BJ (cell line): ENCODE results near the gene CCNL2. TPM values are rescaled to one million over a fixed set of nuclear protein-coding genes. Genes with fewer than 3 reads are reported as not detected.
A peak's percentile ranks its signal among the peaks of the same experiment; 100 is the strongest.

Experiments used
- CTCF ChIA-PET: fragments of 350-600 bp; formaldehyde crosslinking; extraction: SDS; loops from one replicate; lab custom pipeline; 2021; ENCODE audit warnings: antibody characterized with exemption, inconsistent platforms; lab: Yijun Ruan, JAX
- POLR2A ChIA-PET: fragments of 300-600 bp; sonication (Branson Sonifier 250); formaldehyde crosslinking; extraction: SDS; loops from one replicate; lab custom pipeline; 2021; ENCODE audit warnings: antibody characterized with exemption; lab: Charles Lee
- DNase-seq: peaks from one replicate; pipeline ENCODE4 v3.0.0-alpha.2; 2011; ENCODE audit warnings: low read depth
- H3K27me3 ChIP-seq: 2 replicates; pipeline ENCODE4 v1.6.0; 2011; ENCODE audit warnings: low read length; ENCODE audit not compliant: control insufficient read depth, insufficient read depth
- H3K36me3 ChIP-seq: 2 replicates; pipeline ENCODE4 v1.5.1; 2011; ENCODE audit warnings: low read length; ENCODE audit not compliant: control insufficient read depth, insufficient read depth
- H3K4me3 ChIP-seq: 2 replicates; pipeline ENCODE4 v1.5.1; 2011; ENCODE audit warnings: low read depth, mild to moderate bottlenecking, control low read depth, low read length
- CTCF ChIP-seq: IDR thresholded peaks from 2 replicates; pipeline ENCODE4 v1.5.1; 2011; ENCODE audit warnings: low read depth, mild to moderate bottlenecking, control low read depth, inconsistent platforms, low read length, moderate library complexity; ENCODE audit not compliant: insufficient read depth
- polyA plus RNA-seq: library from polyadenylated mRNA; depleted of rRNA; stranded (reverse); fragments of >200 nt; gene quantifications from 2 replicates; pipeline ENCODE4 v1.2.3, GENCODE V29; 2011

CCNL2 gene
- polyA plus RNA-seq, 1 experiment: 175 TPM

- Histone ChIP-seq H3K36me3 (peaks cover 21% of the 10 kb centered on the region), H3K4me3 (peak overlapping the region; percentile 95), H3K27me3 (no peaks in the 10 kb centered on the region)
- no peak for DNase-seq
- CTCF ChIA-PET: interaction anchor here (1.4 to 2.7 kb wide), 3 partner anchors 9 to 14 kb away, joined by 4 to 31 read pairs (median 8); partner anchors contain the start of gene DVL1
- POLR2A ChIA-PET: interaction anchor here (0.6 kb wide), 1 partner anchor 48 kb away, joined by 3 read pairs; no protein-coding TSS in a partner anchor
- no peak for TF ChIP-seq CTCF
These were observed 41.2 kb downstream of the CCNL2 start for GRCh38 chr1:1357871-1358432.

GRCh38 chr1:1356796-1357401, 42.2 kb downstream of the CCNL2 start:
- peak overlapping the region; percentile 95 for H3K4me3 ChIP-seq
- no peak for TF ChIP-seq CTCF
- H3K36me3 ChIP-seq: peaks cover 29% of the 10 kb centered on the region
- CTCF ChIA-PET: interaction anchor here (1.5 to 2.7 kb wide), 2 partner anchors 8 to 14 kb away, joined by 8 to 31 read pairs; partner anchors contain the start of gene DVL1
- POLR2A ChIA-PET: no interaction called here
- H3K27me3 ChIP-seq: no peaks in the 10 kb centered on the region
- DNase-seq: no peak

DNA sequence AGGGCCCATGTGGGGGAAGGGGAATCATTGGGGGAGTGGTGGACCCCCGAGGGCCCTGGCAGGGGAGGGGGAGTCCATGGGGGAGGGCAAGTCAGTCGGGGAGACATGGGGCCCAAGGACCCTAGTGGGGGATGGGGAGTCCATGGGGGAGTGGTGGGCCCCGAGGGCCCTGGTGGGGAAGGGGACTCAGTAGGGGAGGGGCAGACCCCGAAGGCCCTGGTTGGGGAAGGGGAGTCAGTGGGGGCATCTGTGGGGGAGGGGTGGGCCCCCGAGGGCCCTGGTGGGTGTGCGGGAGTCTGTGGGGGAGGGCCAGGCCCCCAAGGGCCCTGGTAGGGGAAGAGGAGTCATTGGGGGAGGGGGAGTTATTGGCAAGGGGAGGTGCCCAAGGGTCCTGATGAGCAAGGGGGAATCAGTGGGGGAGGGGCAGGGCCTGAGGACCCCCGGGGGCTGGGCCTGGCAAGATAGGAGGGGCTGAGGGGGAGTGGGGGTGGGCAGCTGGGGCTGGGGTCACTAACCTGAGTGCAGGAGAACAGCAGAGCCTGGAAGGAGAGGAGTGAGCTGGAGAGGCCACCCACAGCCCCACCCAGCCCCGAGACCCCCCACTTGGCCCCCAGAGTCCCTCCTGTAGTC, 42.9 kb downstream of the CCNL2 start:
- ChIA-PET POLR2A (no interaction called here), CTCF (no interaction called here)
- no peak for TF ChIP-seq CTCF
- Histone ChIP-seq H3K4me3 (peak overlapping the region; percentile 95), H3K27me3 (no peaks in the 10 kb centered on the region), H3K36me3 (peaks cover 31% of the 10 kb centered on the region)
- DNase-seq: no peak

DNA sequence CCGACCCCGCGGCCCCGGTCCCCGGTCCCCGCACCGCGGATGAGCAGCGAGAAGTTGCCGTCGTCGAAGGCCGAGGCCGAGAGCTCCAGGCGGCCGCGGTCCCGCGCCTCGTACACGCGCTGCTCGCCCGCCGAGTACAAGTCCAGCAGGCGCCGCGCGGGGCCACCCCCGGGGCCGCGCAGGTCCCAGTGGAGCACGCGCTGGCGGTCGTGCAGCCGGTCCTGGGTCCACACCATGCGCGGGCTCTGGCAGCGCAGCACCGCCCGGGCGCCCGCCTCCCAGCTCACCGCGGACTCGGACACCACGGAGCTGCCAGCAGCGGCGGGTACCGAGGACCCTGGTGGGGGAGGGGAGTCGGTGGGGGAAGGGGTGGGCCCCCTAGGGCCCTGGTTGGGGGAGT, 43.7 kb downstream of the CCNL2 start:
- Histone ChIP-seq H3K36me3 (peaks cover 31% of the 10 kb centered on the region), H3K4me3 (peak overlapping the region; percentile 95), H3K27me3 (no peaks in the 10 kb centered on the region)
- CTCF ChIA-PET: no interaction called here
- POLR2A ChIA-PET: no interaction called here
- no peak for TF ChIP-seq CTCF
- DNase-seq: no peak
